Thoracic aorta endothelial cell (primary cell): ENCODE data around the gene AZI2. TPM values are rescaled to one million over a fixed set of nuclear protein-coding genes. Genes with fewer than 3 reads are reported as not detected.

Source experiments
- total RNA-seq: library from RNA; depleted of rRNA; stranded (reverse); fragments of >200 nt; gene quantifications from 2 replicates; pipeline ENCODE4 v1.2.3, GENCODE V29; 2012

AZI2 gene
- total RNA-seq = 56.1 and 59.2 TPM in 2 replicates

GRCh38 chr3:28348629-28349468 lies at the start of gene AZI2, which contains the start of gene ZCWPW2:
Gene AZI2 (minus strand): TSS chr3:28348824. CDS start chr3:28340617, 8,207 bp downstream.
Gene ZCWPW2 (plus strand): TSS chr3:28348721. CDS start chr3:28413069, 64,348 bp downstream.

Other genes with a start within 250 kb of the AZI2 start
- 9.1 and 12.5 TPM in 2 replicates for gene CMC1, start 107.2 kb downstream of the AZI2 start, total RNA-seq
- 0.13 and 0.50 TPM in 2 replicates for gene ZCWPW2, start 103 bp downstream of the AZI2 start, total RNA-seq